ENCODE data around the gene BRI3BP. TPM values are rescaled to one million over a fixed set of nuclear protein-coding genes. Genes with fewer than 3 reads are reported as not detected.
"Not testable (repeated sequence)": the region's sequence is repeated elsewhere in the genome, so short reads cannot be mapped to it uniquely, and the experiment has no call there.

The BRI3BP gene
- total RNA-seq, 2 donors from 2014 or later: 2.9 to 3.1 TPM

- intact Hi-C loops (cut with DNase I): no loop called here
- no peak for DNase-seq (ENCODE audit: low spot score)
Measured at GRCh38 chr12:124970647-124971402, 22.6 kb upstream of the BRI3BP start.

GRCh38 chr12:124971603-124972002 is 21.8 kb upstream of the BRI3BP start:
- intact Hi-C loops (cut with DNase I): no loop called here
- DNase-seq (ENCODE audit: low spot score): no peak

- DNase-seq (ENCODE audit: low spot score): no peak
- intact Hi-C loops (cut with DNase I): no loop called here
Measured at GRCh38 chr12:124972211-124972610, 21.2 kb upstream of the BRI3BP start.

- intact Hi-C loops (cut with DNase I): no loop called here
- no peak for DNase-seq (ENCODE audit: low spot score)
Measured at GRCh38 chr12:124975276-124975675, 18.2 kb upstream of the BRI3BP start.

GRCh38 chr12:124976999-124977398 is 16.4 kb upstream of the BRI3BP start:
- DNase-seq (ENCODE audit: low spot score): no peak
- intact Hi-C loops (cut with DNase I): no loop called here

GRCh38 chr12:124979568-124979967 is 13.9 kb upstream of the BRI3BP start:
- DNase-seq (ENCODE audit: low spot score): no peak
- intact Hi-C loops (cut with DNase I): no loop called here

GRCh38 chr12:124980098-124980892 is 13.2 kb upstream of the BRI3BP start:
- DNase-seq (ENCODE audit: low spot score): no peak
- intact Hi-C loops (cut with DNase I): no loop called here

- intact Hi-C loops (cut with DNase I); DNase-seq (ENCODE audit: low spot score): not testable (repeated sequence)
Measured at GRCh38 chr12:124986876-124987275, 6.6 kb upstream of the BRI3BP start.

- intact Hi-C loops (cut with DNase I): no loop called here
Measured at GRCh38 chr12:124992874-124993625, 395 bp upstream of the BRI3BP start.

GRCh38 chr12:124994437-124994975 is 1.1 kb downstream of the BRI3BP start:
- no peak for DNase-seq (ENCODE audit: low spot score)
- intact Hi-C loops (cut with DNase I): no loop called here

More at GRCh38 chr12:124992874-124993625, 395 bp upstream of the BRI3BP start:
- DNase-seq (ENCODE audit: low spot score): no peak

GRCh38 chr12:124995200-124995961 is 1.9 kb downstream of the BRI3BP start:
- no peak for DNase-seq (ENCODE audit: low spot score)
- intact Hi-C loops (cut with DNase I): no loop called here

- intact Hi-C loops (cut with DNase I): no loop called here
Measured at GRCh38 chr12:124998705-124999104, 5.3 kb downstream of the BRI3BP start.

GRCh38 chr12:125001636-125002035 is 8.2 kb downstream of the BRI3BP start:
- intact Hi-C loops (cut with DNase I): no loop called here
- DNase-seq (ENCODE audit: low spot score): no peak

More at GRCh38 chr12:124998705-124999104, 5.3 kb downstream of the BRI3BP start:
- no peak for DNase-seq (ENCODE audit: low spot score)

- intact Hi-C loops (cut with DNase I): no loop called here
- no peak for DNase-seq (ENCODE audit: low spot score)
Measured at GRCh38 chr12:125003021-125003420, 9.6 kb downstream of the BRI3BP start.

- intact Hi-C loops (cut with DNase I): no loop called here
Measured at GRCh38 chr12:125004621-125005020, 11.2 kb downstream of the BRI3BP start.

GRCh38 chr12:125005652-125006051 is 12.2 kb downstream of the BRI3BP start:
- intact Hi-C loops (cut with DNase I): no loop called here
- no peak for DNase-seq (ENCODE audit: low spot score)

More at GRCh38 chr12:125004621-125005020, 11.2 kb downstream of the BRI3BP start:
- no peak for DNase-seq (ENCODE audit: low spot score)

GRCh38 chr12:125006365-125006764 is 12.9 kb downstream of the BRI3BP start:
- intact Hi-C loops (cut with DNase I): no loop called here
- no peak for DNase-seq (ENCODE audit: low spot score)

GRCh38 chr12:125013816-125014442 is 20.5 kb downstream of the BRI3BP start:
- intact Hi-C loops (cut with DNase I): no loop called here
- no peak for DNase-seq (ENCODE audit: low spot score)
